Measurements from ENCODE around the gene NME8.
"Not testable (repeated sequence)": the region's sequence is repeated elsewhere in the genome, so short reads cannot be mapped to it uniquely, and the experiment has no call there.

Gene NME8

GRCh38 chr7:37848297-37848696 lies at the start of gene NME8:
TSS of gene NME8 (plus strand) at chr7:37848597. CDS start at chr7:37850267, 1,670 bp downstream.
- DNase-seq, result no peak

GRCh38 chr7:37806152-37806551 lies 42.2 kb upstream of the NME8 start:
- DNase-seq, result no peak

- DNase-seq, result not testable (repeated sequence)
Observed at GRCh38 chr7:37812161-37812580, 36.2 kb upstream of the NME8 start.

- DNase-seq, result no peak
Observed at GRCh38 chr7:37815671-37816371, 32.6 kb upstream of the NME8 start.

GRCh38 chr7:37816922-37817590 lies 31.3 kb upstream of the NME8 start:
- DNase-seq, result no peak

GRCh38 chr7:37817591-37817960 lies 30.8 kb upstream of the NME8 start:
- no peak for DNase-seq

GRCh38 chr7:37817996-37818720 lies 30.2 kb upstream of the NME8 start:
- DNase-seq, result no peak

GRCh38 chr7:37820708-37821468 lies 27.5 kb upstream of the NME8 start:
- DNase-seq, result no peak

- no peak for DNase-seq
Observed at GRCh38 chr7:37822946-37823345, 25.5 kb upstream of the NME8 start.

GRCh38 chr7:37823557-37823956 lies 24.8 kb upstream of the NME8 start:
- DNase-seq, result no peak

GRCh38 chr7:37825038-37825437 lies 23.4 kb upstream of the NME8 start:
- DNase-seq, result no peak

- DNase-seq, result no peak
Observed at GRCh38 chr7:37826825-37827224, 21.6 kb upstream of the NME8 start.

GRCh38 chr7:37831244-37831643 lies 17.2 kb upstream of the NME8 start:
- DNase-seq, result no peak

- peak; percentile 78 to 89 for DNase-seq
Observed at GRCh38 chr7:37832194-37832593, 16.2 kb upstream of the NME8 start.

GRCh38 chr7:37833107-37833817 lies 15.1 kb upstream of the NME8 start:
- peak; percentile 58 to 69 for DNase-seq

GRCh38 chr7:37833818-37834146 lies 14.6 kb upstream of the NME8 start:
- DNase-seq, result no peak

- no peak for DNase-seq
Observed at GRCh38 chr7:37853468-37853867, 5.1 kb downstream of the NME8 start.

- DNase-seq, result no peak
Observed at GRCh38 chr7:37882086-37882485, 33.7 kb downstream of the NME8 start.

GRCh38 chr7:37893359-37893758 lies 45.0 kb downstream of the NME8 start:
- no peak for DNase-seq

GRCh38 chr7:37894671-37895070 lies 46.3 kb downstream of the NME8 start:
- no peak for DNase-seq

GRCh38 chr7:37899712-37900247 lies 51.4 kb downstream of the NME8 start:
- no peak for DNase-seq

GRCh38 chr7:37901236-37901827 lies 52.9 kb downstream of the NME8 start:
- DNase-seq, result peak; percentile 38 to 55

Measured in NCI-H2081 (cell line).